NB4 (cell line): ENCODE measurements around the gene NOLC1.

ENCODE experiments used
- MYC ChIP-seq: IDR thresholded peaks from 2 replicates; pipeline ENCODE4 v1.6.1; 2011; ENCODE audit warnings: low read depth, low read length
- POLR2A ChIP-seq: IDR thresholded peaks from 2 replicates; pipeline ENCODE4 v1.6.1; 2011; ENCODE audit warnings: mild to moderate bottlenecking; ENCODE audit not compliant: insufficient read length; ENCODE audit errors: extremely low read depth
- TF ChIP-seq, protein P1 (sequence below): IDR thresholded peaks from one replicate; pipeline ENCODE4 v1.5.1; 2012; ENCODE audit warnings: low read depth, low read length
- TF ChIP-seq, protein P2 (sequence below): IDR thresholded peaks from 2 replicates; pipeline ENCODE4 v1.6.1; 2011; ENCODE audit warnings: low read depth, low read length

DNA sequence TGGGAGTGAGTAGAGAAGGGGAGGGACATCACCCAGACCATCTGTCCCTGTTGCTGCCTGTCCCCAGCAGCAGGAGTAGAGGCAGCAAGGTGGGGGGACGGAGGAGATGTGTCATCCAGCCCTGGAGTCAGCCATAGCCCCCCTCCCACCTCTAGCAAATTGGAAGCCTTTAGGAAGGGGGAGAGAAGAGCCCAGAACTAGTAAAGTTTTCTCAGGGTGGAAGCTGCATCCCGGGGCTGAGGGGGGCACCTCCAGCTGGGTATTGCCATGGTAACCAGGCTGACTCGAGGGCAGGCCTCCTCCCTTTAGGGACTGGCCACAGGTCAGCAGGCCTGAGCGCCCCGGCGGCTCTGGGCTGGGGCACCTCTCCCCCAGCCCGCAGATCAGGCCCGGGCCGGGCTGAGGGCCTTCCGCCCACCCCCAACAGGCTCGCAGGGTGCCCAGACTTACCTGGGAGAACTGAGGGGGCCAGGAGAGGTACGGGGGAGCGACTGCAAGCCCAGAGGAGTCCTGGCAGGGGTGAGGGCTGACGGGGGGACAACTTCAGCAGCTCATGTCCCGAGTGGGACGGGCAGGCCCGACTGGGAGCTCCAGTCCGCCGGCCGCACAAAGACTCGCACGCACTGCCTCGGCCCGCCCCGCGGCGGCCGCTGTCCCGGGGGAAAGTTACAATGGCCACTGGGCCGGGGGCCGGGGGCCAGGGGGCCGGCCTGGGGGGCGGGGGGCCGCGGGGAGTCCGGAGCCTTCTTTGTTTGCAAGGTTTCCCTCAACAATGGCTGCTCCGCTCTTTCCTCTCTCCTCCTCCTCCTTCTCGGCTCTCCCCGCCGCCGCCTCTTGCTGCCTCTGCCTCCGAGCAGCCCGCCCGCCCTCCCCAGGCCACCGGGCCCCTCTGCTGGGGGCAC is 38.0 kb upstream of the NOLC1 start:
- TF ChIP-seq, protein P1, sequence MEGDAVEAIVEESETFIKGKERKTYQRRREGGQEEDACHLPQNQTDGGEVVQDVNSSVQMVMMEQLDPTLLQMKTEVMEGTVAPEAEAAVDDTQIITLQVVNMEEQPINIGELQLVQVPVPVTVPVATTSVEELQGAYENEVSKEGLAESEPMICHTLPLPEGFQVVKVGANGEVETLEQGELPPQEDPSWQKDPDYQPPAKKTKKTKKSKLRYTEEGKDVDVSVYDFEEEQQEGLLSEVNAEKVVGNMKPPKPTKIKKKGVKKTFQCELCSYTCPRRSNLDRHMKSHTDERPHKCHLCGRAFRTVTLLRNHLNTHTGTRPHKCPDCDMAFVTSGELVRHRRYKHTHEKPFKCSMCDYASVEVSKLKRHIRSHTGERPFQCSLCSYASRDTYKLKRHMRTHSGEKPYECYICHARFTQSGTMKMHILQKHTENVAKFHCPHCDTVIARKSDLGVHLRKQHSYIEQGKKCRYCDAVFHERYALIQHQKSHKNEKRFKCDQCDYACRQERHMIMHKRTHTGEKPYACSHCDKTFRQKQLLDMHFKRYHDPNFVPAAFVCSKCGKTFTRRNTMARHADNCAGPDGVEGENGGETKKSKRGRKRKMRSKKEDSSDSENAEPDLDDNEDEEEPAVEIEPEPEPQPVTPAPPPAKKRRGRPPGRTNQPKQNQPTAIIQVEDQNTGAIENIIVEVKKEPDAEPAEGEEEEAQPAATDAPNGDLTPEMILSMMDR, result no peak
- TF ChIP-seq POLR2A (no peak), MYC (no peak)
- TF ChIP-seq, protein P2, sequence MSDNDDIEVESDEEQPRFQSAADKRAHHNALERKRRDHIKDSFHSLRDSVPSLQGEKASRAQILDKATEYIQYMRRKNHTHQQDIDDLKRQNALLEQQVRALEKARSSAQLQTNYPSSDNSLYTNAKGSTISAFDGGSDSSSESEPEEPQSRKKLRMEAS, result no peak
